ENCODE data around the gene BAZ2B.

Gene BAZ2B

GRCh38 chr2:159559034-159559433, 57.3 kb downstream of the BAZ2B start:
- ChIA-PET POLR2A (no interaction called here), CTCF (no interaction called here)
- no peak for DNase-seq (ENCODE audit: extremely low spot score)
- no peak for TF ChIP-seq CTCF (IDR thresholded peaks at IDR 0.05; ENCODE audit: control extremely low read depth, extremely low read depth, low read depth, missing control alignments)

GRCh38 chr2:159558479-159558878, 57.9 kb downstream of the BAZ2B start:
- POLR2A ChIA-PET = no interaction called here
- CTCF ChIA-PET = no interaction called here
- no peak for DNase-seq (ENCODE audit: extremely low spot score)
- TF ChIP-seq CTCF (IDR thresholded peaks at IDR 0.05; ENCODE audit: control extremely low read depth, extremely low read depth, low read depth, missing control alignments) = no peak

- POLR2A ChIA-PET = no interaction called here
- CTCF ChIA-PET = no interaction called here
- peak; percentile 30 for TF ChIP-seq CTCF (IDR thresholded peaks at IDR 0.05; ENCODE audit: control extremely low read depth, extremely low read depth, low read depth, missing control alignments)
- DNase-seq (ENCODE audit: extremely low spot score) = no peak
These were observed 58.8 kb downstream of the BAZ2B start for GRCh38 chr2:159557437-159558034.

GRCh38 chr2:159555651-159556392, 60.5 kb downstream of the BAZ2B start:
- no peak for TF ChIP-seq CTCF (IDR thresholded peaks at IDR 0.05; ENCODE audit: control extremely low read depth, extremely low read depth, low read depth, missing control alignments)
- POLR2A ChIA-PET = no interaction called here
- CTCF ChIA-PET = interaction anchor here (1.1 kb wide), 1 partner anchor 13 kb away, joined by 3 read pairs; no protein-coding TSS in a partner anchor
- no peak for DNase-seq (ENCODE audit: extremely low spot score)

GRCh38 chr2:159553727-159554126, 62.6 kb downstream of the BAZ2B start:
- CTCF ChIA-PET = interaction anchor here (1.4 kb wide), 1 partner anchor 41 kb away, joined by 3 read pairs; no protein-coding TSS in a partner anchor
- no peak for DNase-seq (ENCODE audit: extremely low spot score)
- no peak for TF ChIP-seq CTCF (IDR thresholded peaks at IDR 0.05; ENCODE audit: control extremely low read depth, extremely low read depth, low read depth, missing control alignments)
- POLR2A ChIA-PET = no interaction called here

GRCh38 chr2:159551806-159552205, 64.5 kb downstream of the BAZ2B start:
- no peak for DNase-seq (ENCODE audit: extremely low spot score)
- TF ChIP-seq CTCF (IDR thresholded peaks at IDR 0.05; ENCODE audit: control extremely low read depth, extremely low read depth, low read depth, missing control alignments) = no peak
- CTCF ChIA-PET = interaction anchor here (1.0 kb wide), 1 partner anchor 8 kb away, joined by 3 read pairs; no protein-coding TSS in a partner anchor
- POLR2A ChIA-PET = no interaction called here

Data from GM10248 (cell line).